Epidermal melanocyte (primary cell): ENCODE data around the gene SLC24A3.

Experiments used
- DNase-seq: peaks from one replicate; pipeline ENCODE4 v3.0.0; 2011; ENCODE audit warnings: low spot score; ENCODE audit not compliant: insufficient read length

The SLC24A3 gene

GRCh38 chr20:19236371-19237055 is 24.1 kb downstream of the SLC24A3 start:
- DNase-seq = no peak

GRCh38 chr20:19241440-19241839 is 29.0 kb downstream of the SLC24A3 start:
- DNase-seq = no peak

GRCh38 chr20:19244291-19244690 is 31.8 kb downstream of the SLC24A3 start:
- no peak for DNase-seq

- DNase-seq = no peak
These were observed 36.9 kb downstream of the SLC24A3 start for GRCh38 chr20:19249106-19249879.

- no peak for DNase-seq
These were observed 37.9 kb downstream of the SLC24A3 start for GRCh38 chr20:19250346-19250745.

GRCh38 chr20:19251506-19251905 is 39.1 kb downstream of the SLC24A3 start:
- DNase-seq = no peak

GRCh38 chr20:19251958-19252357 is 39.5 kb downstream of the SLC24A3 start:
- DNase-seq = no peak

- DNase-seq = no peak
These were observed 40.1 kb downstream of the SLC24A3 start for GRCh38 chr20:19252451-19253120.

GRCh38 chr20:19253316-19253715 is 40.9 kb downstream of the SLC24A3 start:
- no peak for DNase-seq

- peak; percentile 40 for DNase-seq
These were observed 41.7 kb downstream of the SLC24A3 start for GRCh38 chr20:19253916-19254820.

- DNase-seq = no peak
These were observed 42.5 kb downstream of the SLC24A3 start for GRCh38 chr20:19254956-19255355.

- DNase-seq = no peak
These were observed 43.6 kb downstream of the SLC24A3 start for GRCh38 chr20:19256085-19256484.

- no peak for DNase-seq
These were observed 44.6 kb downstream of the SLC24A3 start for GRCh38 chr20:19256906-19257595.

- DNase-seq = no peak
These were observed 45.4 kb downstream of the SLC24A3 start for GRCh38 chr20:19257865-19258264.

GRCh38 chr20:19259141-19259591 is 46.7 kb downstream of the SLC24A3 start:
- no peak for DNase-seq

- no peak for DNase-seq
These were observed 48.1 kb downstream of the SLC24A3 start for GRCh38 chr20:19260412-19261090.

- no peak for DNase-seq
These were observed 51.7 kb downstream of the SLC24A3 start for GRCh38 chr20:19264191-19264590.

- DNase-seq = no peak
These were observed 53.4 kb downstream of the SLC24A3 start for GRCh38 chr20:19265646-19266374.

- DNase-seq = no peak
These were observed 56.0 kb downstream of the SLC24A3 start for GRCh38 chr20:19268426-19268825.
